ENCODE data around the gene TBC1D9.

The TBC1D9 gene

DNA sequence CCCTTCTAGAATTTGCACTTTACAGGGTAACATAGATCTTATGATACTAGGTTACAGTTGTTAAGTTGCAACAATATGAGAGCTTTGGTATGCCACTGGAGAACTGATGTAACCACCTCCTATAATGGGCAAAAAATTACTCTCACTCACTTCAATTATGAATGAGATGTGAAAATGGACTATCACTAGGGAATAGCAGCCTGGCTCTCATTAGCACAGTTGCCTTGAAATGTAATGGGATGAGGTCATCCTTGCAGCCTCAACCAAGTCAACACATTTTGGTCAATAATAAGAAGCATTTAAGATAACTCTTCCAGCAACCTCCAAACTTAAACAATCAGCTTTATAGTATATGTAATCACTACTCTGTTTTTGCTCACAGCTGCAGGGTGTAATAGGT, 69.4 kb downstream of the TBC1D9 start:
- H3K4me2 ChIP-seq (ENCODE audit: low read length): no peak overlapping the region
- no peak overlapping the region for H3K4me3 ChIP-seq (ENCODE audit: low read length)
- no peaks in the 10 kb centered on the region for H3K9me3 ChIP-seq (ENCODE audit: control insufficient read depth, insufficient read depth, low read length)
- no peaks in the 10 kb centered on the region for H4K20me1 ChIP-seq (ENCODE audit: control insufficient read depth, insufficient read depth, low read depth, low read length)
- peaks cover 9% of the 10 kb centered on the region for H3K4me1 ChIP-seq (ENCODE audit: control insufficient read depth, low read length)
- no peaks in the 10 kb centered on the region for H3K9me2 ChIP-seq (replicated peaks; ENCODE audit: control insufficient read depth, low read length)
- no peaks in the 10 kb centered on the region for H3K79me2 ChIP-seq (ENCODE audit: control insufficient read depth, low read length)
- H3K27me3 ChIP-seq (ENCODE audit: control insufficient read depth, low read length): no peaks in the 10 kb centered on the region
- no peak for TF ChIP-seq EZH2phosphoT487 (IDR thresholded peaks at IDR 0.05; ENCODE audit: borderline replicate concordance, low read length)
- TF ChIP-seq, protein P1, sequence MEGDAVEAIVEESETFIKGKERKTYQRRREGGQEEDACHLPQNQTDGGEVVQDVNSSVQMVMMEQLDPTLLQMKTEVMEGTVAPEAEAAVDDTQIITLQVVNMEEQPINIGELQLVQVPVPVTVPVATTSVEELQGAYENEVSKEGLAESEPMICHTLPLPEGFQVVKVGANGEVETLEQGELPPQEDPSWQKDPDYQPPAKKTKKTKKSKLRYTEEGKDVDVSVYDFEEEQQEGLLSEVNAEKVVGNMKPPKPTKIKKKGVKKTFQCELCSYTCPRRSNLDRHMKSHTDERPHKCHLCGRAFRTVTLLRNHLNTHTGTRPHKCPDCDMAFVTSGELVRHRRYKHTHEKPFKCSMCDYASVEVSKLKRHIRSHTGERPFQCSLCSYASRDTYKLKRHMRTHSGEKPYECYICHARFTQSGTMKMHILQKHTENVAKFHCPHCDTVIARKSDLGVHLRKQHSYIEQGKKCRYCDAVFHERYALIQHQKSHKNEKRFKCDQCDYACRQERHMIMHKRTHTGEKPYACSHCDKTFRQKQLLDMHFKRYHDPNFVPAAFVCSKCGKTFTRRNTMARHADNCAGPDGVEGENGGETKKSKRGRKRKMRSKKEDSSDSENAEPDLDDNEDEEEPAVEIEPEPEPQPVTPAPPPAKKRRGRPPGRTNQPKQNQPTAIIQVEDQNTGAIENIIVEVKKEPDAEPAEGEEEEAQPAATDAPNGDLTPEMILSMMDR (IDR thresholded peaks at IDR 0.05; ENCODE audit: low read depth, low read length, poor library complexity, severe bottlenecking): no peak
- no peaks in the 10 kb centered on the region for H3K36me3 ChIP-seq (ENCODE audit: control insufficient read depth, low read length)
- H3F3A ChIP-seq (ENCODE audit: control insufficient read depth, insufficient read depth): peaks cover 2% of the 10 kb centered on the region; the same call in 1 of the 2 replicates
- no peak overlapping the region for H3K27ac ChIP-seq (ENCODE audit: low read depth, low read length)

DNA sequence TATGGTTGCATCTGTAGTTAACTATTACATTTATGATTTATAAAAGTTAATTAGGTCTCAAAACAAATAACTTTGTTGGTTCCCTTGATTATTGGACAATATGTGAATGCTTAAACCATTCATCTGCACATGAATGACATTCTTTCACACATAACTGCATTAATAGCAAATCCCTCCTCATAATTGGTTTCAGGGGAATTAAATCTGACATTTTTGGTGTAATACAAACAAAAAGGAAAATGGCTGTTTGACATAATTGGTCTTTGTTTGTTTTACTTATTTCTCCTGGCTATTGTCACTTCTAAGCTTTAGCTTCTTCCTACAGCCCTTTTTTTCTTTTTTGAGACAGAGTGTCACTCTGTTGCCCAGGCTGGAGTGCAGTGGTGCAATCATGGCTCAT, 71.9 kb downstream of the TBC1D9 start:
- no peak overlapping the region for H3K27ac ChIP-seq (ENCODE audit: low read depth, low read length)
- H4K20me1 ChIP-seq (ENCODE audit: control insufficient read depth, insufficient read depth, low read depth, low read length): no peaks in the 10 kb centered on the region
- TF ChIP-seq, protein P1 (IDR thresholded peaks at IDR 0.05; ENCODE audit: low read depth, low read length, poor library complexity, severe bottlenecking): no peak
- TF ChIP-seq EZH2phosphoT487 (IDR thresholded peaks at IDR 0.05; ENCODE audit: borderline replicate concordance, low read length): no peak
- H3K4me3 ChIP-seq (ENCODE audit: low read length): no peak overlapping the region
- no peaks in the 10 kb centered on the region for H3K36me3 ChIP-seq (ENCODE audit: control insufficient read depth, low read length)
- H3K9me3 ChIP-seq (ENCODE audit: control insufficient read depth, insufficient read depth, low read length): no peaks in the 10 kb centered on the region
- H3K27me3 ChIP-seq (ENCODE audit: control insufficient read depth, low read length): no peaks in the 10 kb centered on the region
- no peaks in the 10 kb centered on the region for H3F3A ChIP-seq (ENCODE audit: control insufficient read depth, insufficient read depth)
- H3K9me2 ChIP-seq (replicated peaks; ENCODE audit: control insufficient read depth, low read length): no peaks in the 10 kb centered on the region; the same call in 1 of the 2 replicates
- no peak overlapping the region for H3K4me2 ChIP-seq (ENCODE audit: low read length)
- H3K79me2 ChIP-seq (ENCODE audit: control insufficient read depth, low read length): no peaks in the 10 kb centered on the region
- H3K4me1 ChIP-seq (ENCODE audit: control insufficient read depth, low read length): peaks cover 6% of the 10 kb centered on the region

DNA sequence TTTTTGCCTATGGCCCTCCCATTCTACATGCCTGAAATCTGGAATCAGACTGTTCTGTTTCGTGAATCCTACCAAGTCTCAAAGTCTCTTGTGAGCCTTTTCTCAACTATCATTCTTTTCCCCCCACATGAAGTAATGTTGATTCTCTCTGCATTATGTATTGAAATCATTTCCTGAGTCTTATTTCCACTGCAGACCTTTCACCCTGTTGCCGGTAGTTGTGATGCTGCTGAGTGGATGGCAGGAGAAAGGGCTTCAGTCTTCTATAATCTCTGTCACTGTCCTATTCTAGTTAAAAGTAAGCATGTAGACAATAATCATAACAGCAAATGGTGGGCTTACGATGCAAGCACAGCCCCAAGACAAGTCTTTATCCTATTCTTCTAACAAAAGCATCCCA, 75.0 kb downstream of the TBC1D9 start:
- no peak overlapping the region for H3K4me3 ChIP-seq (ENCODE audit: low read length)
- H3K9me3 ChIP-seq (ENCODE audit: control insufficient read depth, insufficient read depth, low read length): no peaks in the 10 kb centered on the region
- H3F3A ChIP-seq (ENCODE audit: control insufficient read depth, insufficient read depth): no peaks in the 10 kb centered on the region
- no peaks in the 10 kb centered on the region for H3K4me1 ChIP-seq (ENCODE audit: control insufficient read depth, low read length)
- H3K9me2 ChIP-seq (replicated peaks; ENCODE audit: control insufficient read depth, low read length): no peaks in the 10 kb centered on the region; the same call in 1 of the 2 replicates
- H3K27ac ChIP-seq (ENCODE audit: low read depth, low read length): no peak overlapping the region
- H3K4me2 ChIP-seq (ENCODE audit: low read length): no peak overlapping the region
- H3K27me3 ChIP-seq (ENCODE audit: control insufficient read depth, low read length): no peaks in the 10 kb centered on the region
- H3K36me3 ChIP-seq (ENCODE audit: control insufficient read depth, low read length): no peaks in the 10 kb centered on the region
- H4K20me1 ChIP-seq (ENCODE audit: control insufficient read depth, insufficient read depth, low read depth, low read length): no peaks in the 10 kb centered on the region
- no peak for TF ChIP-seq EZH2phosphoT487 (IDR thresholded peaks at IDR 0.05; ENCODE audit: borderline replicate concordance, low read length)
- TF ChIP-seq, protein P1 (IDR thresholded peaks at IDR 0.05; ENCODE audit: low read depth, low read length, poor library complexity, severe bottlenecking): no peak
- no peaks in the 10 kb centered on the region for H3K79me2 ChIP-seq (ENCODE audit: control insufficient read depth, low read length)

Data from DOHH2 (cell line).